HK-2 (cell line): ENCODE data around the gene ZBTB21.

Source experiments
- DNase-seq: peaks from one replicate; pipeline ENCODE4 v3.0.0-alpha.2; 2018; ENCODE audit not compliant: unreplicated experiment

ZBTB21 gene

DNA sequence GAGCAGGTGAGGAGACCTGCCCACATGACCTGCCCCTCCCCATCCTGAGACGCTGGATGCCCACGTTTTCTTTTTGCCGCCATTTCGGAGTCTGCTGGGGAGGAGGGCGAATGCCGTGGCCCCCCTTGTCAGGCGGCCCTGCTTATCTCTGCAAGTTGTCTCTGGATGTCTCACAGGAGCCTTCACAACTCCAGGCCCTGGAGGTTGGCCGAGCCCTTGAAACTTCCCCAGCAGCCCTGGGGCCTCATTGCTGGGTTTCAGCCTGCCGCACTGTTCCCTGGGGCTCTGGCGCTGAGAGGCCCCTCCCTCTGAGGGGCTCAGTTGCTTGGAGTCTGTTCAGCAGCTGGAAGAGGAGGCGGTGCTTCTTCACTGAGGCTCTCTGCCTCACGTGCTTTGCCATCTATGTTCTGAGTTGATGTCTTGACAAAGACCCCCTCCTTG, 29.8 kb upstream of the ZBTB21 start:
- no peak for DNase-seq

DNA sequence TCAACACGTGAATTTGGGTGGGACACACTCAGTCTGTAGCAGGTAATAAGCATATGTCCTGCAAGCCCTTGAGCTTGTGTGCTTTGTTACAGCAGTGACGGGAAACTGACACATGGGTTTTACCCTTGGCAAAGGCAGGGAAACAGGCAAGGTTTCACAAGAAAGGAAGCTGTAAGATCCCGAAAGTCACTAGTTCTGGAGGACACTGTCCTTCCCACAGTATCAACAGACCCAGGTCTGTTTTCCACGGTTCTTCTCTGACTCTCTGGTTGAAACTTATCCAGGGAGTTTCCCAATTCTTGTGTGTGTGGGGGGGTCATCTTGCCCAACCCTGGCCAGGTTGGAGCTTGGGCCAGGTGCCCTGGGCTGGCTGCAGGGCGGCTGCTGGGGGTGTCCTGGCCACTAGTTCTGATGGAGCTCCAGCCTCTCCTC, 29.3 kb upstream of the ZBTB21 start:
- DNase-seq, result no peak

DNA sequence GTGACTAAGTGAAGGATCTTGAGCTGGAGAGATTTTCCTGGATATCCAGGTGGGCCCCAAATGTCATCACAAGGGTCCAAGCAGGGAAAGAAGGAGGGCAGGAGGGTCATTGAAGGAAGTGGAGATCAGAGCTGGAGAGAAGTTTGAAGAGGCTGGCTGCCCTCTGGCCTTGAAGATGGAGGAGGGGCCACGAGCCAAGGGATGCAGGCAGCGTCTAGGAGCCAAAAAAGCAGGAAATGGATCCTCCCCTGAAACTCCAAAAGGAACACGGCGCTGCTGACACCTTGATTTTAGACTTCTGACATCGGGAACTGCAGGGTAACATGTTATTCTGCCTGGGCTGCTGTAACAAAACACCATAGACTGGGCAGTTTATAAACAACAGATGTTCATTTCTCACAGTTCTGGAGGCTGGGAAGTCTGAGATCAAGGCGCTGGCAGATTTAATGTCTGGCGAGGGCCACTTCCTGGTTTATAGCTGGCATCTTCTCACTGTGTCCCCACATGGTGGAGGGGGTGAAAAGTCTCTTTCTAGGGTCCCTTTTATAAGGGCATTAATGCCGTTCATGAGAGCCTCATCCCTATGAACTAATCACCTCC, 28.8 kb upstream of the ZBTB21 start:
- no peak for DNase-seq

DNA sequence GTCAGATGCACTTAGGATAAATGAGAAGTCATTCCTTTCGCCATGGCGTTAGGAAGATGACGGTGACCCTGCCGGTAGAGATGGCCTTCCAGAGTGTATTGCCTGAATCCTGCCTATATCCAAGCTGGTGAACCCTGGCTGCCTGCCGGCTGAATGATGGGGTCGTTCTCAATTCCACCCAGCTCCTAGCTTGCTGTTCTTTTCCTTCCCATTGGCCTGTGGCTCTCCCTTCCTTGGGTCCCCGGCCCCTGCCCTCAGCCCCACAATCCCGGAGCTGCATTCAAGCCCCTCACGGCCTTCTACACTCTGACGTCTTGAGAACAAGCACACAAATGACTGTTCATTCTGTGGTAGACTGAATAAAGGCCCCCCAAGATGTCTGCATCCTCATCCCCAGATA, 28.2 kb upstream of the ZBTB21 start:
- no peak for DNase-seq

DNA sequence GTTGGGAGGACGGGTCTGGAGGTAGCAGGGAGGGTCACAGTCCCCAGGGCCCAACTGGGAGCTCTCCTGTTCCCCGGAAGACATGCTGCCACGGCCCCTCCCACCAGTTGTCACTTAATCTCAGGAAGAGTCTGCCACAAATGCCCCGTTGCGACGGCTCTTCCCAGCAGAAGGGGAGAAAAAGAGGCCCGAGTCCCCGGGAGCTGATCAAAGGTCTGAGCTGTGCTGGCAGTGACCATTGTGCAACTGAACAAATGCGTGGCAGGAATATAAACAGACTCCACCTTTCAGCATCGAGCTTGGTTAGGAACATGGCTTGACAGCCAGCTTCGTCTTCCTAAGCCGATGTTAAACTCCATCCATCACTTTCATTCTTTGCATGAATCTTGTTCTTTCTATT, 27.8 kb upstream of the ZBTB21 start:
- DNase-seq, result no peak

DNA sequence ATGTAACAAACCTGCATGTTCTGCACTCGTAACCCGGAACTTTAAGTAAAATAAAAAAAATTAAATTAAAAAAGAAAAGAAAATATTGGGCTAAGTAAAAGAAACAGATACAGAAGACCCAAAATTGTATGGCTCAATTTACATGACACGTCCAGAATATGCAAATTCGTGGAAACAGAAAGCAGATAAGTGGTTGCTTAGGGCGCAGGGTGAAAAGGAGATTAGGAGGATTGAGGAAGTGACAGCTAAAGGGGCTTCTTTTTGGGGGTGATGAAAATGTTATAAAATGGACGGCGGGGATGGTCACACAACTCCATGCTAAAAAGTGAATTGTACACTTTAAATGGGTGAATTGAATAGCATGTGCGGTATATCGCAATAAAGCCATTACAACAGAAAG, 27.4 kb upstream of the ZBTB21 start:
- no peak for DNase-seq

DNA sequence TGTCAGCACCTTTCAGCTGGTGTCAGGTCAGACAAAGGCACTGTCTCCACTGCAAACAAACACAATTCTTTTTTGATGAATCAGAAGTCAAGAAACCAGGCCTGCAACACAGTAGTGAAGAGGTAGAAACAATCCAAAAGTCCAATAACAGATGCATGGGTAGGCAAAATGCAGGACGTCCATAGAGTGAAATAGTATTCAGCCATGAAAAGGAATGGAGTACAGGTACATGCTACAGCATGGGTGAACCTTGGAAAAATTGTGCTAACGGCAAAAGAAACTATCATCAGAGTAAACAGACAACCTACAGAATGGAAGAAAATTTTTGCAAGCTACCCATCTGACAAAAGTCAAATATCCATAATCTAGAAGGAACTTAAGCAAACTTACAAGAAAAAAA, 26.2 kb upstream of the ZBTB21 start:
- DNase-seq, result no peak

DNA sequence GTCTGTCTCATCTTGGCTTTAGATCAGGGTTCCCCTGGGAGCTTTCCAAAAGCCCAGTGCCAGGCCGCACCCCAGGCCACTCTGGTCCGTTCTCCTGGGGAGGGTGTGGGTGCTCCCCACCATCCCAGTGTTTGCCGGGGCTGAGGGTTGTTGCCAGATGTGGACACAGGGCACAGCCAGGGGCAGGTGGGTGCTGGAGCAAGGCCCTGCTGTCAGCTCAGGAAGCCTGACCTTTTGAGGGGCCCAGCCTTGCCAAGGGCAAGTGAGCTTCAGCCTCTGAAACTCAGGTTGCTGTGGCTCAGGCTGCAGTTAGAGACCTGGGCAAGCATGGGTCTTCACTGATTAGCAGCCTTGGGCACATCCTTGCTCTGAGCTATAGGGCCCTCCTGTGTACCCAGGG, 22.8 kb upstream of the ZBTB21 start:
- DNase-seq, result no peak

DNA sequence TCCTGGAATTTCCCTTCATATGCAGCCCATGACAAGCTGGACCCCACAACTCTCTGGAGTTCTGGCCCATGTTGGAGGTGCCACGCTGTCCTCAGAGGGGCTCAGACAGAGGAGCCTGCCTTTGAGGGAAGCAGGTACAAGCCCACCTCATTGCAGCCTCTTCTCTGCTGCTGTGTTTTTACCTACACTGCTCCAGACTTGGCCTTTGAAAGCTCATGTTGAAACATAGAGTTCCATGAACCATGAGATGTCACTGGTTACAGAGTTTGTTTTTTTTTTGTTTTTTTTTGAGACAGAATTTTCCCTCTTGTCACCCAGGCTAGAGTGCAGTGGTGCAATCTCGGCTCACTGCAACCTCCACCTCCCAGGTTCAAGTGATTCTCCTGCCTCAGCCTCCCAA, 22.1 kb upstream of the ZBTB21 start:
- no peak for DNase-seq

DNA sequence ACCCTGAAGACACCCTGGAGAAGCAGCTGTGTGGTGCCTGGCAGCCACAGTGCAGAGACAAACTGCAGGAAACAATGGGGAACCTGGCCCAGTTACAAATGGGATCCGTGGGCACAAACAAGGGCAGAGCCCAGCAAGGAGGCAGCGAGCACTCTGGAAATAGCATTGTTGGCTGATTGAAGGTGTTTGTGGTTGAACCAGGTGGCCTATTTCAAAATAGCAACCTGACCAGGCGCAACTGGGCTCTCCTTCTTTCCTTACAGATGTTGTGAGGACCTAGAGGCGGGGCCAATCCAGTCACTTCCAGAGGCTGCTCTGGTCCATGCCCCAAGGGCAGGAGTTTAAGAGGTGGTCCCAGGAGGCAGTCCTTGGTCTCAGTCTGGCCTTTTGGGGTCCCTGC, 21.7 kb upstream of the ZBTB21 start:
- DNase-seq, result no peak

DNA sequence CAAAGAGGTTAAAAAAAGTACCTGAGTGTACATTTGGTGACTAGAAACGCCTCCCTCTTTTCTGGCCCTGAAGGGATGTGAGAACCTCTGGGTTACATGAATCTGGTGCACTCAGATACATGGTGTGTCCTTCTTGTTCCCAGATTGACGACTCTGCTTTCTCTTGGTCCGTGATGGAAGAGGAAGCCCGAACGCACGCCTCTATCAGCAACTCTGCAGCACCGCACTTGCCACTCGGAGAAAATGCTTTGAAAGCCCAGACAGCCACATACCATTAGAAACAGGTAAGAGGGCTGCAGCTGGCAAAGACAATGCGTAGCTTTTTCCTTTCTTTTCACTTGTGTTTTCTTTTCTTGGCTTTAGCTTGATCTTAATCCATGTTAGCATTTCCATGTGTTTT, 21.1 kb upstream of the ZBTB21 start:
- no peak for DNase-seq

DNA sequence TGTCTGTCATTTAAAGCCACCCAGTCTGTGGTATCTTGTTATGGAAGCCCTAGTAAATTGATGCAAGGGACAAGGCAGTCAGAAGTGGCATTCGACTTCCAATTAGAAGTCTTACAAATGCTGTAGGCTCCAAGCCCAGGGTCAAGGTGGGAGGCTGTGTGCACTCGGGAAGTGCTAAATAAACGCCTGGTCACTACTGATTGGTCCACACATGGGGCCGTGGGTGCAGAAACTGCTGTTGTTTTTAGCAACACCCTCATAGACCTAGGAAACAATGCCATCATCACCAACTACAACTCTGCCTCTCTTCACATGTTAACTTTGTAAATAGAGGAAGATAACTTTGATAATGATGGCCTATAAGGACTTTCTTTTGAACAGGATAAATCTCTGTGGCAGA, 20.2 kb upstream of the ZBTB21 start:
- no peak for DNase-seq

DNA sequence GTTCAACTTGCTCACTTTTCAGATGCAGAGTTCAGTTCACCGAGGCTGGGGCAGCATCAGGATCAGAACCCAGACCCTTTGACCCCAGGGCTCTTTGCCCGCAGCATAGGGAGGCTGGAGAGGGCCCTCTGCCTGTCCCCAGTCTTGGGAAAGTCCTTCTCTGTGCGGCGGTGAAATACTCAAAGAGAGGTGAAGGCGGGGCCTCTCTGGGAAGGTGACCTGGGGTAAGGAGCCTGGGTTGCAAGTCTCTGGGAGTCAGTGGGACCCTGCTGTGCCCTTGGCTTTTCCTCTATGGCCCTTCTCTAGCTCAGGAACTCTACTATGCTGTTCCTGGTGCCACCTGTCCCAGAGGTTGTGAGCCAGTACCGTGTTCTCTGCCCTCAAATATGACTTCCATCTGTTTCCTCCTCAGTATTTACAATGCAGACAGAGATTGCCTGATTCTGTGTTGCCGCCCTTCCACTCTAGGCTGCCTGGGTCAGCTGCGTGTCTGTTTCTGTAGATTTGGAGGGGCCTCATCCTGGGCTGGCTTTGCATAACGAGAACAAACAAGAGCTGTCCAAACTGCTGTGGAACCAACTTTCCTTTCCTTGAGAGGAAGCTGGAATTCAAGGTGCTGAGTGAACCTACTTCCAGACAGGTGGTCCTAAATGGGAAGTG, 18.7 kb upstream of the ZBTB21 start:
- no peak for DNase-seq

DNA sequence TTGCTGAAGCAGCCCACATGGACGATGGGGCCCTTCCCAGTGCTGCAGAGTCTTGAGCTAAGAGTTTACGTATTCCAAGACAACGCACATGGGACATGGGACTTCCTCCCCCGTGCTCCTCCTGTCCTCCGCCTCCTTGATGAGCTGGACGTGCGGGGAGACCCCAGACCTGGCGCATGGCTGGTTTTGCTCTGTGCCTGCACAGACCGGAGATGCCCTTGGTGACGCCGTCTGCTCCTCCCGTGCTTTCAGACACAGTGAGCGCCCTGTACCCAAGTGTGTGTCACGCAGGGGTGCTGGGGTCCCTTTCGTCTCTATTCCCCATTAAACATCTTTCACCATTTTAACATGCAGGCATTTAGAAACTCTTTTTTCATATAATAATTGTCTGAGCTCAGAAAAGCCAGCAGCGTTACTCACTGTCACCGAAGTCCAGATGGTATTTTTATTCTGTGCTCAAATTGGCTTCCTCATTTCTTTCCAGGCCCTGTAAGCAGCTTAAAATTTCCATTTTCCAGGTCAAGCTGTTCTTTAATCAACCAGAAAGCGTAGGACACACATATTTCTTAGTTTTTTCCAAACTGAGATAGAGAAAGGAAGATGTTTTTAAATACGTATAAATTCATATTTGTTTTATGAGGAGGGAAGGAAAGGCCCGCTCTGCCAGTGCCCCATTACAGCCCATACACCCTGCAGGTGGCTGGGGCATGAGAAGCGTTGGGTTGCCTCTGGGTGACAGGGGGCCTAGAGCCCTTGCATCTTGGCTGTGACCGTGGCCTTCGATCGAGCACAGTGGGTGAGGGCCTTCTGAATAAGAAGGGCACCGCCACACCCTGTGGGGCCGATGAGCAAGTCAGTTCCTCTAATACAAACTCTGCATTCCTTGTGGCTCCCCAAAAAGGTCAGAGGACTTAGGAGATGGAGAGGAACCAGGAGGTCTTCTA, 17.9 kb upstream of the ZBTB21 start:
- DNase-seq, result no peak

DNA sequence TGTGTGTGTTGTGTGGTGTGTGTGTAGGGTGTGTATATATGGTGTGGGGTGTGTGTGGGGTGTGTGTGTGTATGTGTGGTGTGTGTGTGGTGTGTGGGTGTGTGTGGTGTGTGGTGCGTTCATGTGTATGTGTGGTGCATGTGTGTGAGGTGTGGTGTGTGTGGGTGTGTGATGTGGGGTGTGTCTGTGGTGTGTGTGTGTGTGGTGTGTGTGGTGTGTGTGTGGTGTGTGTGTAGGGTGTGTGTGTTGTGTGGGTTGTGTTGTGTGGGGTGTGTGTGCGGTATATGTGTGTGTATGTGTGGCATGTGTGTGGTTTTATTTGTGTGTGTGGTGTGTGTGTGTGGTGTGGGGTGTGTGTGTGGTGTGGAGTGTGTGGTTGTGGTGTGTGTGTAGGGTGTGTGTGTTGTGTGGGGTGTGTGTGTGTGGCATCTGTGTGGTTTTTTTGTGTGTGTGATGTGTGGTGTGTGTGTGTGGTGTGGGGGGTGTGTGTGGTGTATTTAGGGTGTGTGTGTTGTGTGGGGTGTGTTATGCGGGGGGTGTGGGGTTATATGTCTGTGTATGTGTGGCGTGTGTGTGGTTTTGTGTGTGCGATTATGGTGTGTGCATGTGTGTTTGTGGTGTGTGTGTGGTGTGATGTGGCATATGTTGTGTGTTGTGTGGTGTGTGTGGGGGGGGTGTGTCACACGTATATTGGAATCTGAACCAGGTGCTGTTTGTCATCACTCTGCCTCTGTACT, 17.1 kb upstream of the ZBTB21 start:
- no peak for DNase-seq

DNA sequence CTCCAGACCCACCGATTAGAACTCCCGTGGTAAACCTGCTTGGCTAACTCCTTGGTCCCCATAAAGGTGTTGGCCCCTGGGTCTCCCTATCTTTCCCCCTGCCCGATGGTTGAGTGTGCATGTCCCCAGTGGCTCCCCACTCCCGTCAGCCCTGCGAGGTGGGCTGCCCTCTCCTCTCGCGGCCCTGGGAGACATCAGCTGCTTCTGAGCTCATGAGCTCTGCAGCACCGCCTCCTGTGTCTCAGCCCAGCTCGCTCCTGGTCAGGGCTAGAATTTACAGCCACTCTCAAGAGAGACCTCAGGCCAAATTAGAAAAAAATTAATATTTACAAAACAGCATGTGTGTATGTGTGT, 15.9 kb upstream of the ZBTB21 start:
- DNase-seq, result no peak

DNA sequence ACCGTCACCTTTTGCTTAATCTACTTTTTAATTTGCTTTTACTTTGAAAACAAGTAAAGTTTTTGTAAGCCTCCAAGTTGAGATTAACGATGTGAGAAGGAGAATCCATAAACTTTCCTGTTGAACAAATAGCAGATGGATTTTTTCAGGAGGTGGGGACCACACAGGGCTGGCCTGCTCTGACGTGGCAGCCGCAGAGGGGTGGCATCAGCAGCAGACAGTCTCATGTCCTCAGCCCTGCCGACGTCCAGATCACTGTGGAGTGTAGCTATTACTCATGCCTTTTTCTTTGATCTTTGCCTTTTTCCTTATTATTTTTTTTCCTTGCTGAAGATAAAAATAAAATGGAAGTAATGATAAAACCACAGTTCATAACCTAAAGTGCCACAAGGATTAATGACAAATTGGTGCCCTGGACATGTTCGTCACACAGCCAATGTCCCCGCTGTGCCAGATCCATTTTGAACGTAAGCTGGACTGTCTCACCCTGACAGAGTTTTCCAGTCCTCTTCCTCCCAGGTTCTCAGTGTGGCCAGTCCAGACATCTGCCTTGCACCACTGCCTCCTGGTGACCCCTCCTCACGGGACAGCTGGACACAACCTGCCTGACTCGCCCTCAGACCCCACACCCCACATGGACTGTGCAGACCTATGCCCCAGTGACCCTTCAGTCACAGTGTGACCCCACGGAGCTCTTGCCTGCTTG, 15.4 kb upstream of the ZBTB21 start:
- DNase-seq, result no peak

DNA sequence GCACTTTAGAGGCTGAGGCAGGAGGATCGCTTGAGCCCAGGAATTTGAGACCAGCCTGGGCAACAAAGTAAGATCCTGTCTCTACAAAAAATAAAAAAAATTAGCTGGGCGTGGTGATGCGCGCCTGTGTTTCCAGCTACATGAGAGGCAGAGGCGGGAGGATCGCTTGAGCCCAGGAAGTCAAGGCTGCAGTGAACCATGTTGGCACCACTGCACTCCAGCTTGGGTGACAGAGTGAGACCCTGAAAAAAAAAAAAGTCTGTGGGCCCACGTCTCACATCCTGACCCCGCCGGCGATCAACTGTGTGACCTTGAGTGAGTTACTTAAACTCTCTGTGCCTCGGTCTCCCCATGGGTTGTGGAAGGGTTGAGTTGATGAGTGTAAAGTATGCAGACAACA, 12.7 kb upstream of the ZBTB21 start:
- DNase-seq, result no peak

DNA sequence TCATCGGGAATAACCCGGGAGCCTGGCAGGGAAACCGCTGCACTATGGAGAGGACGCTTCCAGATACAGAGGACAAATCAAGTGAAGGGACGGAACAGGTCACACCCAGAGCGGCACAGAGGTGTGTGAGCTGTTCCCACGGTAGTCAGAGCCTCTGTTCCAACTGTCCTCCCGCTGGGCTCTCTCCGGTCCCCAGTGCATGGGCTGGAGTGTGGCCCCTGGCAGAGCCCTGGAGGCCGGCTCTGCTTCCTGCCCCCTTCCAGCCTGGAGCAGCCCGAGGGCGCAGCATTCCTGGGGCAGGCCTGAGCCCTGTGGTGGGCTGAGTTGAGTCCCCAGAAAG, 11.9 kb upstream of the ZBTB21 start:
- DNase-seq, result no peak

DNA sequence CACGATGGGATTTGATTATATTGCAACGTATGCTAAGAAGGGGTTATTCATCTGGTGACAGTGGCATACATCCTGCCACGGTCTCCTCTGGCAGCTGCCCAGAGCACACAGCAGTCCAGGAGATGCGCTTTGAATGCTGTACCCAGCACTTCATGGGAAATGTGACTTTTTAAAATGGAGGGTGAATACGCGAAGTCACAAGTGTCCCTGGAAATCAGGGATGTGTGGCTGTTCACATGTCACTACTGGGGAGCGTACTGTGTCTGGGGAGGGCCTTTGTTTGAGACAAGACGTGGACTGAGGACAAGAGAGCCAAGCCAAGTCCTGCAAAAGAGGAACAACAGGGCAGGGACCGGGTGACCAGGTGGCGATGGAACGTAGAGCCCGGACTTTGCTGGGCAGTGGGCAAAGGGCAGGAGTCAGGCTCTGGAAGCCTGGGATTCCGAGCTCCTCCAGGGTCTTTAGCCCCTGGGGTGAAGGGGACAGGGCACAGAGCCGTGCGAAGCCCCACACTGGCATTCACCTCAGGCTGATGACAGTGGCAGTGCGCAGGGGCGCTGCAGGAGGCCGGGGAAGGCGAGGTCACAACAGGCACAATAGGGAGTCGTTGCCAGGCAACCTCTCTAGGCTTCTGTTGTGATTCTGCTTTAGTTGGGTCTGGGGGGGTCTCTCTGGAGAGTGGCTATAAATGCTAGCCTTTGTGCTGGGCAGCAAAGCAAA, 11.4 kb upstream of the ZBTB21 start:
- no peak for DNase-seq

DNA sequence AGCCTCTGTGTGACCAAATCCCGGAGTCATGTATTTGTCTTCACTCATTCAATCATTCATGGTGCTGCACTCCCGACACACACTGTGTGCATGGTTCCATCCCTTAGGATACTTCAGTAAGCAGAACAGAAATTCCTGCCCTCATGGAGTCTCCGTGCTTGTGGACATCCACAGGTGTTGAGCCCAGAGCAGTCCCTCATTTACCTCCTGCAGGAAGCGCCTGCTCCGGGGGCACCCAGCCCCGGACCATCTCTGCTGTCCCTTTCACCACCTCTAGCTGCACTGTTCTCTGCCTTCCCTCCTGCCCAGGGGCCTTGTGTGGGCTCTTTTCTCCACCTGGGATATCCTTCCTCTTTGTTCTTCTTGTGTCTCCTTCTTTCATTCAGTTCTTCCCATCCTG, 9.5 kb upstream of the ZBTB21 start:
- no peak for DNase-seq
